Mesenchymal stem cell (in vitro differentiated cells and primary cell): ENCODE results near the gene PTPRN. TPM values are rescaled to one million over a fixed set of nuclear protein-coding genes. Genes with fewer than 3 reads are reported as not detected.
A peak's percentile ranks its signal among the peaks of the same experiment; 100 is the strongest.

Experiments
- DNase-seq: peaks from one replicate; pipeline ENCODE4 v3.0.0-alpha.2; 2013
- H2AFZ ChIP-seq: one replicate; pipeline ENCODE4 v1.6.1; 2013; ENCODE audit warnings: low read depth, mild to moderate bottlenecking, control low read depth, inconsistent platforms, low read length, moderate library complexity
- H2AK5ac ChIP-seq: 2 replicates; pipeline ENCODE4 v1.6.1; 2013; ENCODE audit warnings: low read length, moderate library complexity, mild to moderate bottlenecking, inconsistent platforms; ENCODE audit not compliant: severe bottlenecking
- H2BK120ac ChIP-seq: one replicate; pipeline ENCODE4 v1.6.1; 2013; ENCODE audit warnings: low read depth, mild to moderate bottlenecking, inconsistent platforms, low read length, moderate library complexity
- H2BK12ac ChIP-seq, 2 experiments: one replicate each; pipeline ENCODE4 v1.6.1; 2013; ENCODE audit warnings: inconsistent platforms in 2 of 2, low read length in 2 of 2, mild to moderate bottlenecking in 2 of 2, moderate library complexity in 2 of 2, control low read depth in 1 of 2
- H2BK15ac ChIP-seq: one replicate; pipeline ENCODE4 v1.6.1; 2013; ENCODE audit warnings: mild to moderate bottlenecking, low read depth, inconsistent platforms; ENCODE audit not compliant: poor library complexity, severe bottlenecking
- H2BK5ac ChIP-seq: 2 replicates; pipeline ENCODE4 v1.6.1; 2013; ENCODE audit warnings: low read depth, mild to moderate bottlenecking, low read length, control low read depth, inconsistent platforms; ENCODE audit not compliant: poor library complexity, severe bottlenecking
- H3K14ac ChIP-seq, 2 experiments: one replicate each; pipeline ENCODE4 v1.6.1; 2013; ENCODE audit warnings: inconsistent platforms in 2 of 2, low read length in 2 of 2, control low read depth in 1 of 2, mild to moderate bottlenecking in 1 of 2, moderate library complexity in 1 of 2
- H3K18ac ChIP-seq, 2 experiments: one replicate each; pipeline ENCODE4 v1.6.1; 2013; ENCODE audit warnings: inconsistent platforms in 2 of 2, low read length in 2 of 2, control low read depth in 1 of 2, low read depth in 1 of 2, mild to moderate bottlenecking in 1 of 2
- H3K23ac ChIP-seq, 2 experiments: one replicate each; pipeline ENCODE4 v1.6.1; 2013; ENCODE audit warnings: inconsistent platforms in 2 of 2, low read length in 2 of 2, mild to moderate bottlenecking in 2 of 2, moderate library complexity in 2 of 2, control low read depth in 1 of 2
- H3K27ac ChIP-seq: 2 replicates; pipeline ENCODE4 v1.5.1; 2013; ENCODE audit warnings: mild to moderate bottlenecking, moderate library complexity, low read length, control low read depth, inconsistent platforms; ENCODE audit not compliant: poor library complexity, severe bottlenecking
- H3K27me3 ChIP-seq, 2 experiments: 2 replicates each; pipeline versions ENCODE4 v1.6.1 to v1.7.0; 2013; ENCODE audit warnings: low read length in 2 of 2, mild to moderate bottlenecking in 2 of 2, moderate library complexity in 2 of 2, control low read depth in 1 of 2, inconsistent platforms in 1 of 2; ENCODE audit not compliant: control insufficient read depth in 1 of 2, insufficient read depth in 1 of 2
- H3K36me3 ChIP-seq, 2 experiments: 2 replicates each; pipeline versions ENCODE4 v1.6.1 to v1.7.0; 2013; ENCODE audit warnings: low read length in 2 of 2, control low read depth in 1 of 2, inconsistent platforms in 1 of 2, low read depth in 1 of 2, mild to moderate bottlenecking in 1 of 2; ENCODE audit not compliant: insufficient read depth in 2 of 2, control insufficient read depth in 1 of 2
- H3K4ac ChIP-seq, 2 experiments: one replicate each; pipeline ENCODE4 v1.6.1; 2013; ENCODE audit warnings: inconsistent platforms in 2 of 2, low read length in 2 of 2, mild to moderate bottlenecking in 2 of 2, moderate library complexity in 2 of 2, control low read depth in 1 of 2, low read depth in 1 of 2
- H3K4me1 ChIP-seq: 2 replicates; pipeline ENCODE4 v1.6.1; 2013; ENCODE audit warnings: low read depth, low read length, control low read depth; ENCODE audit not compliant: control insufficient read depth, insufficient read depth
- H3K4me2 ChIP-seq: 2 replicates; pipeline ENCODE4 v1.6.1; 2013; ENCODE audit warnings: low read length, mild to moderate bottlenecking, inconsistent platforms; ENCODE audit not compliant: poor library complexity, severe bottlenecking
- H3K4me3 ChIP-seq, 2 experiments: 2 replicates each; pipeline versions ENCODE4 v1.5.1 to v1.7.0; 2013; ENCODE audit warnings: low read length in 2 of 2, mild to moderate bottlenecking in 2 of 2, control low read depth in 1 of 2, low read depth in 1 of 2; ENCODE audit not compliant: insufficient read depth in 1 of 2
- H3K79me1 ChIP-seq: replicated peaks from 2 replicates; pipeline ENCODE4 v1.6.1; 2013; ENCODE audit warnings: mild to moderate bottlenecking, control low read depth, low read length, inconsistent platforms; ENCODE audit not compliant: poor library complexity, severe bottlenecking
- H3K9ac ChIP-seq: 2 replicates; pipeline ENCODE4 v1.7.0; 2013; ENCODE audit warnings: mild to moderate bottlenecking, low read length, moderate library complexity
- H3K9me3 ChIP-seq: 2 replicates; pipeline ENCODE4 v1.7.0; 2013; ENCODE audit warnings: mild to moderate bottlenecking, low read length; ENCODE audit not compliant: control insufficient read depth
- H4K8ac ChIP-seq: one replicate; pipeline ENCODE4 v1.6.1; 2013; ENCODE audit warnings: inconsistent platforms, mild to moderate bottlenecking, low read length, moderate library complexity
- H4K91ac ChIP-seq: one replicate; pipeline ENCODE4 v1.6.1; 2013; ENCODE audit warnings: mild to moderate bottlenecking, low read length, inconsistent platforms
- WGBS: methylation state at CpG from one replicate; pipeline ENCODE4 v1.1.7; 2013; ENCODE audit warnings: mixed read lengths; 5-methylcytosine and 5-hydroxymethylcytosine counted together
- polyA plus RNA-seq, 2 experiments: library from polyadenylated mRNA; stranded (reverse); fragments of 200-250 nt; gene quantifications; one replicate each; pipeline ENCODE4 v1.2.3, GENCODE V29; 2013

Gene PTPRN
- 0.36 TPM for polyA plus RNA-seq (2013, experiment 1 of 2)
- 0.47 TPM for polyA plus RNA-seq (2013, experiment 2 of 2)

DNA sequence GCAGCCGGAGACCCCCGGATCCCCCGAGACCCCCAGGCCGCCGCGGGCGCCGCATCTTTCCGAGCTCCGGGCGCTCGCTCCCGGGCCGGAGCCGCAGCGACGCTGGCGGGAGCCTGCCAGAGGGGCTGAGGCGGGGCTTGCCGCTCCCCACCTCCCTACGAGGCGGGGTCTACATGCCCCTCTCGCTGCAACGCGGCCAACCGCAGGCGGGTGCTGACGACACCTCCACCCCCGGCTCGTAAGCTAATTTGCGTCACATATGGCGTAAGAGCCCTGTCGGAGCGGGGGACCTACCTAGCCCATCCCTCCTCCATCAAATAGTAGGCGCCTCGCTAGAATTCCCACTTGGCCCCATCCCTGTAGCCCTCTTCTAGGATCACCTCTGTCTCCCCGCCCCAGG, at the start of gene PTPRN:
TSS of gene PTPRN (minus strand) at position 124 of the 400 bp plus-strand sequence. CDS start at position 55, 69 bp downstream.
- Histone ChIP-seq H3K14ac (no peak within 1 kb of the TSS), H3K4me3 (peak within 1 kb of the TSS in 1 of 2 experiments; percentile 63), H2BK15ac (no peak within 1 kb of the TSS), H3K4ac (no peak within 1 kb of the TSS), H4K8ac (no peak within 1 kb of the TSS), H2BK12ac (no peak within 1 kb of the TSS), H2BK120ac (no peak within 1 kb of the TSS), H3K18ac (no peak within 1 kb of the TSS), H3K23ac (peak within 1 kb of the TSS in 1 of 2 experiments; percentile 10), H3K36me3 (no peaks in the 10 kb centered on the region), H2AFZ (no peak within 1 kb of the TSS), H3K79me1 (no peaks in the 10 kb centered on the region), H3K9me3 (no peaks in the 10 kb centered on the region), H3K9ac (peak within 1 kb of the TSS; percentile 38), H3K4me1 (peaks cover 13% of the 10 kb centered on the region), H3K27me3 (peaks cover 39 to 41% of the 10 kb centered on the region in 2 experiments), H4K91ac (no peak within 1 kb of the TSS), H2AK5ac (no peak within 1 kb of the TSS), H2BK5ac (no peak within 1 kb of the TSS), H3K4me2 (peak within 1 kb of the TSS; percentile 53), H3K27ac (no peak within 1 kb of the TSS)
- whole genome bisulfite sequencing = 3% methylated on average over 31 of the region's 37 CpGs
- DNase-seq = peak; percentile 14

- H3K4me3 ChIP-seq = peak overlapping the region in 1 of 2 experiments; percentile 75
- peaks cover 11% of the 10 kb centered on the region for H3K4me1 ChIP-seq
- no peak overlapping the region for H2BK120ac ChIP-seq
- no peak for DNase-seq
- 6% methylated on average over 44 of the region's 66 CpGs for WGBS
- no peak overlapping the region for H4K8ac ChIP-seq
- H3K9ac ChIP-seq = peak overlapping the region; percentile 42
- no peak overlapping the region for H2BK15ac ChIP-seq
- no peaks in the 10 kb centered on the region for H3K36me3 ChIP-seq
- no peaks in the 10 kb centered on the region for H3K79me1 ChIP-seq
- H3K9me3 ChIP-seq = no peaks in the 10 kb centered on the region
- H4K91ac ChIP-seq = no peak overlapping the region
- no peak overlapping the region for H3K27ac ChIP-seq
- no peak overlapping the region for H2BK12ac ChIP-seq
- no peak overlapping the region for H2AFZ ChIP-seq
- H3K4ac ChIP-seq = no peak overlapping the region
- H3K27me3 ChIP-seq = peaks cover 54 to 60% of the 10 kb centered on the region in 2 experiments
- H2AK5ac ChIP-seq = no peak overlapping the region
- no peak overlapping the region for H2BK5ac ChIP-seq
- no peak overlapping the region for H3K18ac ChIP-seq
- H3K14ac ChIP-seq = no peak overlapping the region
- H3K4me2 ChIP-seq = peak overlapping the region; percentile 59
- H3K23ac ChIP-seq = no peak overlapping the region
Measured at GRCh38 chr2:219358170-219359075, 49.2 kb upstream of the PTPRN start.

DNA sequence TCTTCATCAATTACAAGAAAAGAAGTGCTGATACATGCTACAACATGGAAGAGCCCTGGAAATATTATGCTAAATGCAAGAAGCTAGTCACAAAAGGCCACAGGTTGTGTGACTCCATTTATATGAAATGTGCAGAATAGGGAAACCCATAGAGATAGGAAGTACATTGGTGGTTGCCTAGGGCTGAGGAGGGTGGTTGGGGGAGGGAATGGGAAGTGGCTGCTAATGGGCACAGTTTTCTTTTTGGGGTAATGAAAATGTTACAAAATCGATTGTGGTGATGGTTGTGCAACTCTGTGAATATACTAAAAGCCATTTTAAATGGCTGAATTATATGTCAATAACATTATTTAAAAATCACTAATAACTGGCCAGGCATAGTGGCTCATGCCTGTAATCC, 47.6 kb upstream of the PTPRN start:
- Histone ChIP-seq H3K18ac (no peak overlapping the region), H2BK120ac (no peak overlapping the region), H3K4me1 (peaks cover 10% of the 10 kb centered on the region), H3K79me1 (no peaks in the 10 kb centered on the region), H3K14ac (no peak overlapping the region), H3K9me3 (no peaks in the 10 kb centered on the region), H2BK15ac (no peak overlapping the region), H2BK5ac (no peak overlapping the region), H2AK5ac (no peak overlapping the region), H3K36me3 (no peaks in the 10 kb centered on the region), H3K9ac (no peak overlapping the region), H3K4me3 (no peak overlapping the region), H4K91ac (no peak overlapping the region), H3K27me3 (peaks cover 54 to 76% of the 10 kb centered on the region in 2 experiments), H3K4ac (no peak overlapping the region), H2AFZ (no peak overlapping the region), H3K27ac (no peak overlapping the region), H3K23ac (no peak overlapping the region), H4K8ac (no peak overlapping the region), H2BK12ac (no peak overlapping the region), H3K4me2 (no peak overlapping the region)
- WGBS = no CpG with 5 or more reads among the region's 1 CpG
- DNase-seq = no peak

DNA sequence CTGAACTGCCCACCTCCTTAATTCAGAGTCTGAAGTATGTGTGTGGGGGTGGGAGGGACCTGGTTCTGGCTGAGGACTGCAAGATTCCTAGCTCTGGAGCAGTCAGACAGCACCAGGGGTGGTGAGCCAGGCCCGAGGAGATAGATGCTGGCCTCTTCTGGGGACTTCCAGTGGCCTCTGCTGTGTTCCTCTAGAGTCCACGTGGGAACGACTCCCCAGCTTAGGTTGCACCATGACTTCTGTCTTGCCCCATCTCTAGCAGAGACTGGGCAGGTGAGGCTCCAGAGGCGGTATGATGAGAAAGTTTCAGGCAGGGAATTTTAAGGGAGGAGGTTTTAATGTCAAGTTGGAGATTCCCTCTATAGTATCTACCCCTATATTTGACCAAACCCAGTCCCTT, 45.4 kb upstream of the PTPRN start:
- H3K9me3 ChIP-seq = no peaks in the 10 kb centered on the region
- H2BK15ac ChIP-seq = no peak overlapping the region
- no peak overlapping the region for H2AK5ac ChIP-seq
- H3K23ac ChIP-seq = no peak overlapping the region
- no peak overlapping the region for H4K8ac ChIP-seq
- H3K4me3 ChIP-seq = no peak overlapping the region
- no peak overlapping the region for H3K14ac ChIP-seq
- no peak overlapping the region for H3K4me2 ChIP-seq
- H3K9ac ChIP-seq = no peak overlapping the region
- WGBS = 60% methylated on average over 3 of the region's 4 CpGs
- H2BK120ac ChIP-seq = no peak overlapping the region
- H3K4me1 ChIP-seq = peaks cover 10% of the 10 kb centered on the region
- no peaks in the 10 kb centered on the region for H3K36me3 ChIP-seq
- no peak overlapping the region for H3K4ac ChIP-seq
- H2BK12ac ChIP-seq = no peak overlapping the region
- no peak for DNase-seq
- H2BK5ac ChIP-seq = no peak overlapping the region
- no peak overlapping the region for H3K18ac ChIP-seq
- no peak overlapping the region for H3K27ac ChIP-seq
- no peak overlapping the region for H4K91ac ChIP-seq
- peaks cover 49 to 80% of the 10 kb centered on the region in 2 experiments for H3K27me3 ChIP-seq
- no peak overlapping the region for H2AFZ ChIP-seq
- no peaks in the 10 kb centered on the region for H3K79me1 ChIP-seq
